Activated CD8-positive, alpha-beta T cell treated with anti-CD3 and anti-CD28 coated beads, Interleukin-2, amount 10 ng/mL, durations not matched to agents 7 days and 5 days (primary cell): ENCODE data around the gene C4orf50. TPM values are rescaled to one million over a fixed set of nuclear protein-coding genes. Genes with fewer than 3 reads are reported as not detected.

Source experiments
- ATAC-seq: fragments of 150-1000 bp; cut with Tn5 transposase; one replicate; pipeline ENCODE4 v1.10.0; 2021; ENCODE audit warnings: moderate library complexity
- CTCF ChIA-PET: fragments of 350-600 bp; sonication (Branson Sonifier 250); formaldehyde crosslinking; loops from one replicate; lab custom pipeline; 2021; ENCODE audit warnings: antibody characterized with exemption; lab: Charles Lee
- POLR2A ChIA-PET: fragments of 350-600 bp; sonication (Branson Sonifier 250); formaldehyde crosslinking; loops from one replicate; lab custom pipeline; 2021; ENCODE audit warnings: antibody characterized with exemption; lab: Charles Lee
- DNase-seq: peaks from one replicate; pipeline ENCODE4 v3.0.0-alpha.2; 2020
- H3K27ac Mint-ChIP-seq: one replicate; pipeline ENCODE4 v1.8.0; 2021; ENCODE audit warnings: mild to moderate bottlenecking, mixed read lengths
- H3K27me3 Mint-ChIP-seq: one replicate; pipeline ENCODE4 v1.8.0; 2021; ENCODE audit warnings: low read depth, mixed read lengths
- H3K36me3 Mint-ChIP-seq: one replicate; pipeline ENCODE4 v1.8.0; 2021; ENCODE audit warnings: low read depth, mixed read lengths
- H3K4me1 Mint-ChIP-seq: one replicate; pipeline ENCODE4 v1.8.0; 2021; ENCODE audit warnings: low read depth, mixed read lengths
- H3K4me3 Mint-ChIP-seq: one replicate; pipeline ENCODE4 v1.8.0; 2021; ENCODE audit warnings: mild to moderate bottlenecking, mixed read lengths
- H3K9me3 Mint-ChIP-seq: one replicate; pipeline ENCODE4 v1.8.0; 2022; ENCODE audit warnings: mixed read lengths; ENCODE audit not compliant: insufficient read depth
- total RNA-seq, 2 experiments: library from RNA; stranded (reverse); gene quantifications; one replicate each; pipeline ENCODE4 v1.2.3, GENCODE V29; 2021

The C4orf50 gene
- total RNA-seq, 2 experiments from 2014 or later = 0.13 to 0.24 TPM

DNA sequence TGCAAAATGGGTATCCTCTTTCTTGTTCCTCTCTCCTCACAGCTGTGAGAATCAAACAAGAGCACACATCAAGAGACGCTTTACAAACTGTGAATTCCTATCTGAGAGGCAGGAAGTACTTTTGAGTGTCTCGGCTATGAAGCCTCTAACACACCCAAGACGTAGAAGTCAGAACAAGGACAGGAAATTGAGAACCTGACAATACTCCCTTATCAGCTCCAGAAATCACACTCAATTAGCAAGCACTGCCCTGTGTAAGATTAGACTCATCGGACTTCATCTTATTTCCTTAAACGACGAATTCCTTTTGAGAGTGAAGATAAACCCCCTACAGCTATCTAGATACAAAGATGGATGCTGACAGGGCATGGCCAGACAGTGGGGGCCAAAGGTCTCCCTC lies 74.7 kb downstream of the C4orf50 start:
- Mint-ChIP-seq H3K9me3 (peaks cover 7% of the 10 kb centered on the region), H3K36me3 (no peaks in the 10 kb centered on the region), H3K4me1 (peaks cover 9% of the 10 kb centered on the region), H3K27ac (no peak overlapping the region), H3K27me3 (no peaks in the 10 kb centered on the region), H3K4me3 (no peak overlapping the region)
- no peak for ATAC-seq
- POLR2A ChIA-PET = no interaction called here
- CTCF ChIA-PET = no interaction called here
- DNase-seq = no peak

DNA sequence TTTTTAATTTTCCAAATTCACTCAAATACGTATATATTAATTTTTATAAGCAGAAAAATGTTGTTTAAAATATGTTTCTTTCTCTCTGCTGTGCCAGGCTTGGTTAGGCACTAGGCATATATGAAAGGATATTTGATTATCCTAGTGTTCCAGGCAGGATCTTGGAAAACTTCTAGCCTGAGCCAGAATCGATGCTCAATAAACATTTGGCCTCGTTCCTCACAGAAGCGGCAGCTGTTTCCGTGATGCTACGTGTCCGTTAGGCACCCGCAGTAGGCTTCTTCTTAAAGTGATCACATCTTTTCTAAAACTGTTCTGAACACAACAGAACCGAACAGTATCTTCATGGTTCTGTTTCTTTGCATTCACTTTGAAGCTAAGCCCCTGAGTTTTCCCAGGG lies 75.3 kb downstream of the C4orf50 start:
- Mint-ChIP-seq H3K36me3 (no peaks in the 10 kb centered on the region), H3K4me1 (peaks cover 9% of the 10 kb centered on the region), H3K27me3 (no peaks in the 10 kb centered on the region), H3K27ac (no peak overlapping the region), H3K9me3 (peaks cover 7% of the 10 kb centered on the region), H3K4me3 (no peak overlapping the region)
- ChIA-PET POLR2A (no interaction called here), CTCF (no interaction called here)
- no peak for DNase-seq
- ATAC-seq = no peak

DNA sequence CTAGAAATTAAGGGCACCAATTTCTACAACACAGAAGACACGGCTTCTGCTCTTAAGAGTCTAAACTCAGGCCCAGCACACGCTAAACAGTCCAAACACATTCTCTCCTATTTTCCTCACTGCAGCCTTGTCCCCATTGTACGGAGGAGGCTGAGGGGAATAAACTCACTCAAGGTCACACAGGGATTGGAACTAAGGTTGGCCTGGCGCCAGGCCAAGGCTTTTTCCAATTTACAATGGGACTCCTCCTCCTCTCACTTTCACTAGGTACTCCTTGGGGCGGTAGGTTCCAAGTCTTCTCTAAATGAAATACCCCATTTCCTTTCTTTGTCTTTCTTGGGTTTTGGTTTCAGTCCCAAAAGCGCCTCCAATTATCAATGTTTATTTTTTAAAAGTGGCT lies 76.6 kb downstream of the C4orf50 start:
- Mint-ChIP-seq H3K36me3 (no peaks in the 10 kb centered on the region), H3K27me3 (no peaks in the 10 kb centered on the region), H3K4me1 (peaks cover 9% of the 10 kb centered on the region), H3K4me3 (no peak overlapping the region), H3K27ac (no peak overlapping the region), H3K9me3 (peaks cover 4% of the 10 kb centered on the region)
- no peak for DNase-seq
- ATAC-seq = no peak
- ChIA-PET POLR2A (no interaction called here), CTCF (no interaction called here)

DNA sequence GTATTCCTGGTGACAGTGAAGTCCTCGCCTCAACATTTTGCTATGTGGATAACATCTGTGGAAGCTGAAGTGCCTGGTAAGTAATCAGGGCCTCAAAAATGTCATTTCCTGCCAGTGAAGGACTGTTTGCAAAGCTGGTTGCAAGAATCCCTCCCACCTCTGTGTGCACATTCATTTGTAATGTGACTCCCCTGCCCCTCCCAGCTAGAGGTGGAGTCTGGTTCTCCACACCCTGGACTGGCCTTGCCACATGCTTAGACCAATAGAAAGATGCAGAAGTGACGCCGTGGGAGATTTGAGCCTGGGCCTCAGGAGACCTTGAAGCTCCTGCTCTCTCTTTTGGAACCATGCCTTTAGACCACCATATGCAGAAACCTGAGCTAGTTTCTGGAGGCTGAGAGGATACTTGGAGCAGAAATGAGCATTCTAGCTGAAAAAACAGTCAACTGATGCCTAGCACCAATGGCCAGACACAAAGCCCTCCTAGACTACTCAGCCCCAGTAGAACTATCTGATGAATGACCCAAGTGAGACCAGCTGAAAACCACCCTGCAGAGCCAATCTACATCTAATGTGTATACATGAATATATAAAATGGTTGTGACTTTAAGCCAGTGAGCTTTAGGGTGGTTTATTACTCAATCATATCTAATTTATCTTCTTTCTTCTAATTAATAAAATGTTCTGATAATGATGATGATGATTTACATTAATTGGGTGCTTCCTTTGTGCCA lies 77.6 kb downstream of the C4orf50 start:
- H3K27ac Mint-ChIP-seq = no peak overlapping the region
- no peak overlapping the region for H3K4me3 Mint-ChIP-seq
- no peak for DNase-seq
- H3K27me3 Mint-ChIP-seq = no peaks in the 10 kb centered on the region
- ChIA-PET CTCF (interaction anchor here (0.9 kb wide), 1 partner anchor 58 kb away, joined by 3 read pairs; no protein-coding TSS in a partner anchor), POLR2A (no interaction called here)
- no peaks in the 10 kb centered on the region for H3K9me3 Mint-ChIP-seq
- no peak for ATAC-seq
- H3K36me3 Mint-ChIP-seq = no peaks in the 10 kb centered on the region
- peaks cover 9% of the 10 kb centered on the region for H3K4me1 Mint-ChIP-seq

DNA sequence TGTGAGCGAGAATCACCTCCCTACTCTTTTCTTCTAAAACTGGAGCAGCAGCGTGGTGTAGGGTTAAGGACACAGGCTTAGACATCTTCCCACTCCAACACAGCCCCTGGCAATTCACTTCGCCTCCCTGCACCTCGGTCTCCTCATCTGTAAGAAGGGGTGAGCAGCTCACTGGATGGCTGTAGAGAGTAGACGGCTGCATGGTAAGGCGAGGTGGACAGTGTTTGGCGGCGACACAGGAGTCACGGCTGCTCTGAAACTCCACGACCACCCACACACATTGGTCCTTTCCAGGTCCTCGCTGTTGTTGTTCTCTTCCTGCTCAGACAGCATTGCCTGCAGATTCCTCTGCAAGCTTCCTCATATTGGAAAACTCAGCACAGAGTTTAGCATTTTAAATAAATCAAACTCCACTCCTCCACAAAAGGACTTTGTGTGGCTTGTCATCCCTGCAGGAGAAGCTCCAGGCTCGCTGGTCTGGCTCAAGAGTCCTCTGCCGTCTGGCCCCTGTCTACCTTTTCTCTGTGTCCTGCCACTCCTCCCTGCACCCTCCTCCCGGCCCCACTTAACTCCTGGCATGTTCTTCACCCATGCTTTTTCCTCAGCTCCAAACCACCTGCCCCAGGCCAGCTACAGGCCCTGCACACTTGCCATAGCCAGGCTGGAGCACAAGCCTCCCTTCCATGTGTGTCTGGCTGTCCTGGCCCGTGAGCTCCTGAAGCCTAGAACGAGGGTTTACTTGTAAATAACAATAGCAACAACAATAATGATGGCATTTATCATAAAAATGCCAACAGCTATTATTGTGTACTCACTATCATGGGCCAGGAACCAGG lies 84.0 kb downstream of the C4orf50 start:
- no peak overlapping the region for H3K27ac Mint-ChIP-seq
- no peaks in the 10 kb centered on the region for H3K9me3 Mint-ChIP-seq
- POLR2A ChIA-PET = no interaction called here
- no peak overlapping the region for H3K4me3 Mint-ChIP-seq
- H3K36me3 Mint-ChIP-seq = no peaks in the 10 kb centered on the region
- peaks cover 4% of the 10 kb centered on the region for H3K27me3 Mint-ChIP-seq
- DNase-seq (no peak), ATAC-seq (no peak)
- no peaks in the 10 kb centered on the region for H3K4me1 Mint-ChIP-seq
- CTCF ChIA-PET = no interaction called here

DNA sequence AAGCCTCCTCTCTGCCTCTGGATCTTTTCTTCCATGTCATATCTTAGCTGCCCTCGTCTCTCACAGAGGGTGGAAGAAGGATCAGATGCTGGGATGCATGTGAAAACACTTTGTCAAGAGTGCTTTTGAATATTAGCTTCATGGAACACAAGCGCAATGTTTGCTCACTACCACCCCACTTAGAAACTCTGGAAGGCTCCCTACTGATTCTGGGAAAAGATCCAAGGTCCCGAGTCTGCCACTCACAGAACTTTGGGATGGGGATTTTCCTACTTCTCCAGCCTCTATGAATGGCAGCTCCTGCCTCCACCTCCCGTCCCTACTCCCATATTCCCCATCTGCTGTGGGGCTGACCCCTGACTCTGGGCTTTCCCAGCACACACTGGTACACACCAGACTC lies 85.1 kb downstream of the C4orf50 start:
- DNase-seq (no peak), ATAC-seq (no peak)
- Mint-ChIP-seq H3K4me1 (no peaks in the 10 kb centered on the region), H3K27ac (no peak overlapping the region), H3K27me3 (peaks cover 7% of the 10 kb centered on the region), H3K4me3 (no peak overlapping the region), H3K36me3 (no peaks in the 10 kb centered on the region), H3K9me3 (no peaks in the 10 kb centered on the region)
- ChIA-PET CTCF (no interaction called here), POLR2A (no interaction called here)

DNA sequence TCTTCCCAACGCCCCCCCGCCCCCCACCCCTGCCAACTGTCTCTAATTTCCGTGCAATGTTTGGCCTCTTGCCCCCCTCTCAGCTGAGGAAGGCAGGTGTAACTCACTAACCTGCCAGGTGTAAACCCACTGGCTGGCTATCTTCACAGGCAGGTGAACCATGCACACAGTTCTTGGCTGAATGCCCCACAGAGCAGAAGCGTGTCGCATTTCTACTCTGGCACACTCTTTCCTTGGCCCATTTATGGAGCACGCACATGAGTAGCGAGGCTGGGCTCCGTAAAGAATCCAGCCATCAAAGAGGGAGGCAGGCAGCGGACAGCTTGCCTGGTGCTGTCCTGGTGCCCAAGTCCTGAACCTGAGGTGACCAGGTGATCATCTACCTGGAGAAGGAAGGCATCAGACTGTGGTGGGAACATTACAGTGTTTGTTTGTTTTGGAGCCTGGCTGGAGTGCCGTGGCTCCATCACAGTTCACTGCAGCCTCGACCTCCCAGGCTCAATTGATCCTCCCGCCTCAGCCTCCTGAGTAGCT lies 86.1 kb downstream of the C4orf50 start:
- H3K36me3 Mint-ChIP-seq = no peaks in the 10 kb centered on the region
- peaks cover 12% of the 10 kb centered on the region for H3K27me3 Mint-ChIP-seq
- ChIA-PET POLR2A (no interaction called here), CTCF (no interaction called here)
- no peaks in the 10 kb centered on the region for H3K9me3 Mint-ChIP-seq
- no peak overlapping the region for H3K27ac Mint-ChIP-seq
- H3K4me1 Mint-ChIP-seq = no peaks in the 10 kb centered on the region
- no peak overlapping the region for H3K4me3 Mint-ChIP-seq
- no peak for ATAC-seq
- no peak for DNase-seq

DNA sequence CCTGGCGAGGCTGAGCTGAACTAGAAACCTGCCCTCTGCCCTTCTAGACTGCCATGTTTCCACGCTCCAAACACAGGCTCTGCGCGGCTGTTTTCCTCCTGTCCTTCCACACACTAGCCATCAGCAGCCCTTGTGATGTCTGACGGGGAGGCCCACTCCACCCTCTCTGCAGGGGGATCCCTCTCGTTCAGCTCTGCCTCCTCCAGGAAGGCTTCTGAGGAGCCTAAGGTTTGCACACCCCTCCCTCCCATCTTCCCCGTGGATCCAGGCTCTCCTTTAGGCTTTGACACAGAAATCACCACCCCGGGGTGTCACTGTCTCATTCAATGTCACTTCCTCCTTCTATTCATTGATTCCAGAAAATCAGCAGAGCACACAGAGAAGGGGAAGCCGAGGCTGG lies 86.7 kb downstream of the C4orf50 start:
- CTCF ChIA-PET = no interaction called here
- Mint-ChIP-seq H3K4me3 (no peak overlapping the region), H3K27me3 (peaks cover 12% of the 10 kb centered on the region), H3K27ac (no peak overlapping the region), H3K4me1 (no peaks in the 10 kb centered on the region), H3K9me3 (no peaks in the 10 kb centered on the region), H3K36me3 (no peaks in the 10 kb centered on the region)
- POLR2A ChIA-PET = no interaction called here
- ATAC-seq (no peak), DNase-seq (no peak)

DNA sequence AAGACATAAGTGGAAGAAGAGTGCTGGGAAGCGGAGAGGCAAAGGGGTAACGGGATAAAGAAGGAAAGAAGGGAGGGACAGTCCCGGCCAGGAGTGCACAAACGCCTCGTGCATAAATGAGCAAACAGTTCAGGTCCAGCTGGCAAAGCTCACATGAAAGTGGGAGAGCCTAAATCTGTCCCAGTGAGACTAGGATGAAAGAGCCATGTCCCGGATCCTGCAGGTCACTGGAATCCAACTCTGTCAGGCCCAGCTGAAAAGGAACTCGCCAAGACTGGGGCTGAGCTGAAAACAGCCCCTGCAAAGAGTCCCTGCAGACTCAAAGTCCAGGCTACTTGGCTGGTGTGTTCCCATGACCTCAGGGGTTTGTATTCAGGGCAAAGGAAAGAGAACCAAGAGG lies 87.4 kb downstream of the C4orf50 start:
- no peaks in the 10 kb centered on the region for H3K9me3 Mint-ChIP-seq
- H3K4me1 Mint-ChIP-seq = no peaks in the 10 kb centered on the region
- peaks cover 12% of the 10 kb centered on the region for H3K27me3 Mint-ChIP-seq
- ChIA-PET POLR2A (no interaction called here), CTCF (no interaction called here)
- no peaks in the 10 kb centered on the region for H3K36me3 Mint-ChIP-seq
- H3K4me3 Mint-ChIP-seq = no peak overlapping the region
- ATAC-seq (no peak), DNase-seq (no peak)
- H3K27ac Mint-ChIP-seq = no peak overlapping the region

DNA sequence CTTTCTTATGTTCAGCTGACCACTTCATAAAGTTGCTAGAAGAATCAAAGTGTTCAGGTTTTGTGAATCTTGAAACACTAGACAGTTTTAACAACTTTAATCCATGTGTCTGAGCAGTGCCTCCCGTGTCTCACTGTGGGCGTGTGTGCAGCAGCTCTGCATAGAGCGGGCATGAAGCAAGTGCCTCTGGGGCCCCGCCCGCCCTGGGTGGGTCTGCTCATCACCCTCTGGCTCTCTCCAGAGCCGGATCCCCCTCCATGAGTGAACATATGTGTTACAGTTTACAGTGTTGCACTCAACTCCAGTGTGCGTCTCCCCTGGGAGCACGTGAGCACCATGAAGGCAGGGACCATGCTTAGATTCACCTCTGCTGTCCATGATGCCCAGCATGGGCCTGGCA lies 87.8 kb downstream of the C4orf50 start:
- DNase-seq = no peak
- no peak overlapping the region for H3K4me3 Mint-ChIP-seq
- H3K36me3 Mint-ChIP-seq = no peaks in the 10 kb centered on the region
- peaks cover 12% of the 10 kb centered on the region for H3K27me3 Mint-ChIP-seq
- H3K4me1 Mint-ChIP-seq = no peaks in the 10 kb centered on the region
- ChIA-PET CTCF (no interaction called here), POLR2A (no interaction called here)
- ATAC-seq = no peak
- H3K27ac Mint-ChIP-seq = no peak overlapping the region
- no peaks in the 10 kb centered on the region for H3K9me3 Mint-ChIP-seq

DNA sequence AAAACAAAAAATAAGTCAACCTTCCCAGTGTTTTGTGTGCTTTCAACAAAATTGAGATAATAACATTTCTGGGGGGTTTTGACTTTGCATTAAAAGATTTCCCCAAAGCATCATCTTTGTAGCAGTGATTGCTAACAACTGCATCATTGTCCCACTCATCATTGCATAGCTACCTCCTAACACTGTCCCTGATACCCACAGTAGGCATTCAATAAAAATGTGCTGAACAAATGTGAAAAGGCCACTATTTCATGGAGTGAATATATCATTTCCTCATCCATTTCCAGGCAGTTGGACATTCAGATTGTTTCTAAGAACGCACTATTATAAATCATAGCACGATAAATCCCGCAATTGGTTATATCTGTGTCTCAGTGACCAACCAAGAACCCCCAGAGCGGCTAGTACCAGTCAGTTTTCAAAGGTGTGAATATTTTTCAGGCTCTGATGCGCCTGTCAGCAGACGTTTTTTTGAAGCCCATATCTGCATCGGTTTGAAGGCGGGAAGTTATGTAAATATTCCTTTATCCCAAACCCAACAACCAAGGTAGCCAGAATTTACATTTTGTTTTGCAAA lies 89.3 kb downstream of the C4orf50 start:
- Mint-ChIP-seq H3K36me3 (no peaks in the 10 kb centered on the region), H3K4me3 (no peak overlapping the region), H3K9me3 (no peaks in the 10 kb centered on the region), H3K27me3 (peaks cover 12% of the 10 kb centered on the region), H3K27ac (no peak overlapping the region), H3K4me1 (no peaks in the 10 kb centered on the region)
- no peak for DNase-seq
- no peak for ATAC-seq
- POLR2A ChIA-PET = no interaction called here
- CTCF ChIA-PET = no interaction called here

DNA sequence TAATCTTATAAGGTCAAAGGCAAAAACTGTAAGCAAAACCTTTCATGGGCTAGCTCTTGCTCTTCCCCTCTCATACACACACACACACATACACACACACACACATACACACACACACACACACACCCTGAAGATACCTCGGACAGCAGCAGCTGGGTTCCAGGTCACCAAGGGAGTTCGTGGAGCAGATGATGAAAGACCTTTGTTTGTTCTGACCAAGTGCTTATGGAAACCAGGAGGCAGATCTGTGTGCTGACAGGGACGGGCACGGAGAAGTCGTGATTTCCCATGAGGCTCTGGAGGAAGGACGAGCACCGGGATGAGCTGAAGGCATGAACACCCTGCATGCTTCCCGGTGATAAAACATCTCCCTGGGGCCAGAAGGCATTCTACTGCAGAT lies 90.0 kb downstream of the C4orf50 start:
- ATAC-seq (no peak), DNase-seq (no peak)
- CTCF ChIA-PET = no interaction called here
- H3K4me1 Mint-ChIP-seq = no peaks in the 10 kb centered on the region
- H3K4me3 Mint-ChIP-seq = no peak overlapping the region
- peaks cover 12% of the 10 kb centered on the region for H3K27me3 Mint-ChIP-seq
- no peaks in the 10 kb centered on the region for H3K9me3 Mint-ChIP-seq
- no peaks in the 10 kb centered on the region for H3K36me3 Mint-ChIP-seq
- POLR2A ChIA-PET = no interaction called here
- H3K27ac Mint-ChIP-seq = no peak overlapping the region
